Smooth muscle cell (in vitro differentiated cells): ENCODE results near the gene EVL. TPM values are rescaled to one million over a fixed set of nuclear protein-coding genes. Genes with fewer than 3 reads are reported as not detected.

ENCODE experiments used
- DNase-seq: peaks from one replicate; lab custom pipeline; 2025; ENCODE audit not compliant: unreplicated experiment; lab: John Stamatoyannopoulos, UW
- H2AFZ ChIP-seq: fragments of 200-600 bp; sonication (generic); 2 replicates; pipeline ENCODE4 v1.6.0; 2016; ENCODE audit warnings: antibody characterized with exemption, low read depth, mild to moderate bottlenecking
- H3F3A ChIP-seq: fragments of 200-600 bp; sonication (generic); 2 replicates; pipeline ENCODE4 v1.6.0; 2017; ENCODE audit warnings: antibody characterized with exemption, low read depth
- H3K27ac ChIP-seq: fragments of 200-600 bp; sonication (generic); 2 replicates; pipeline ENCODE4 v1.5.1; 2016; ENCODE audit warnings: low read depth, mild to moderate bottlenecking
- H3K27me3 ChIP-seq: fragments of 200-600 bp; sonication (generic); 2 replicates; pipeline ENCODE4 v1.6.1; 2016; ENCODE audit warnings: low read depth, mild to moderate bottlenecking
- H3K36me3 ChIP-seq: fragments of 200-600 bp; sonication (generic); 2 replicates; pipeline ENCODE4 v1.5.1; 2016; ENCODE audit warnings: low read depth
- H3K4me1 ChIP-seq: fragments of 200-600 bp; sonication (generic); 2 replicates; pipeline ENCODE4 v1.5.1; 2016; ENCODE audit warnings: low read depth
- H3K4me2 ChIP-seq: fragments of 200-600 bp; sonication (generic); 2 replicates; pipeline ENCODE4 v1.6.0; 2016; ENCODE audit warnings: mild to moderate bottlenecking
- H3K4me3 ChIP-seq: fragments of 200-600 bp; sonication (generic); 2 replicates; pipeline ENCODE4 v1.5.1; 2016; ENCODE audit warnings: mild to moderate bottlenecking
- H3K79me2 ChIP-seq: fragments of 200-600 bp; sonication (generic); 2 replicates; pipeline ENCODE4 v1.6.0; 2016; ENCODE audit warnings: low read depth, mild to moderate bottlenecking
- H3K9ac ChIP-seq: fragments of 200-600 bp; sonication (generic); 2 replicates; pipeline ENCODE4 v1.6.0; 2016; ENCODE audit warnings: low read depth
- H3K9me3 ChIP-seq: fragments of 200-600 bp; sonication (generic); replicated peaks from 2 replicates; pipeline ENCODE4 v1.5.1; 2016; ENCODE audit warnings: low read depth
- H4K20me1 ChIP-seq: fragments of 200-600 bp; sonication (generic); 2 replicates; pipeline ENCODE4 v1.6.0; 2016; ENCODE audit warnings: low read depth
- CTCF ChIP-seq: fragments of 200-600 bp; sonication (generic); IDR thresholded peaks from 2 replicates; pipeline ENCODE4 v1.5.1; 2017; ENCODE audit warnings: borderline replicate concordance, mild to moderate bottlenecking, antibody characterized with exemption; ENCODE audit not compliant: insufficient read depth, poor library complexity, severe bottlenecking
- WGBS: methylation state at CpG from one replicate; pipeline ENCODE4 v1.1.7; 2016; ENCODE audit warnings: low lambda C conversion rate; 5-methylcytosine and 5-hydroxymethylcytosine counted together
- microRNA counts: library from miRNA; unstranded; fragments of <30 nt; microRNA quantifications from one replicate; lab custom pipeline; 2016
- microRNA-seq: library from miRNA; unstranded; fragments of <30 nt; microRNA quantifications from one replicate; pipeline ENCODE4, GENCODE V29; 2016; ENCODE audit warnings: borderline number of aligned reads
- polyA plus RNA-seq: library from polyadenylated mRNA; unstranded; fragments of >200 nt; fragmentation: Nextera tagmentation; extraction: Ambion mirVana; gene quantifications from 2 replicates; pipeline ENCODE4 v1.2.1, GENCODE V29; 2016
- small RNA-seq: library from RNA; depleted of rRNA; stranded (forward); fragments of <200 nt; gene quantifications from one replicate; pipeline ENCODE3, GENCODE V24; 2014
- total RNA-seq: library from RNA; depleted of rRNA; stranded (reverse); fragments of >200 nt; gene quantifications from 2 replicates; pipeline ENCODE4 v1.2.3, GENCODE V29; 2014

Gene EVL
- total and polyA plus RNA-seq, 2 experiments from 2014 or later = 19.5 to 26.3 TPM

GRCh38 chr14:100192250-100192671 lies 127.0 kb downstream of the EVL start:
- H3K4me1 ChIP-seq = peaks cover 10% of the 10 kb centered on the region
- no peaks in the 10 kb centered on the region for H3K9me3 ChIP-seq
- H3K79me2 ChIP-seq = no peaks in the 10 kb centered on the region
- peak overlapping the region; percentile 43 for H3K4me3 ChIP-seq
- 91% methylated on average over 13 of the region's 21 CpGs for WGBS
- no peak for TF ChIP-seq CTCF
- H2AFZ ChIP-seq = peak overlapping the region; percentile 41
- no peaks in the 10 kb centered on the region for H4K20me1 ChIP-seq
- peak overlapping the region; percentile 28 for H3K27ac ChIP-seq
- no peak for DNase-seq
- H3K27me3 ChIP-seq = no peaks in the 10 kb centered on the region
- peak overlapping the region; percentile 44 for H3K9ac ChIP-seq
- H3K36me3 ChIP-seq = no peaks in the 10 kb centered on the region
- peak overlapping the region; percentile 85 for H3K4me2 ChIP-seq
- H3F3A ChIP-seq = peaks cover 4% of the 10 kb centered on the region

GRCh38 chr14:100192672-100193416 lies 127.6 kb downstream of the EVL start:
- Histone ChIP-seq H3K4me2 (peak overlapping the region; percentile 85), H3K27me3 (no peaks in the 10 kb centered on the region), H3K4me1 (peaks cover 10% of the 10 kb centered on the region), H3K79me2 (no peaks in the 10 kb centered on the region), H3K4me3 (peak overlapping the region; percentile 47), H3K9ac (peak overlapping the region; percentile 44), H3K36me3 (no peaks in the 10 kb centered on the region), H3K9me3 (no peaks in the 10 kb centered on the region), H3F3A (peaks cover 4% of the 10 kb centered on the region), H4K20me1 (no peaks in the 10 kb centered on the region), H2AFZ (peak overlapping the region; percentile 97), H3K27ac (peak overlapping the region; percentile 28)
- peak; percentile 98 for DNase-seq
- 3% methylated on average over 52 of the region's 62 CpGs for WGBS
- peak; percentile 84 for TF ChIP-seq CTCF

MicroRNA genes within 50 kb of the gene (microRNA counts, 767-probe panel; counts per million panel counts)
- microRNA hsa-miR-151b (lab: Ali Mortazavi, UCI) (183 counts per million), microRNA hsa-miR-342-3p (lab: Ali Mortazavi, UCI) (8,398 counts per million, percentile 60 among the panel's probes with 10 or more counts), microRNA hsa-miR-342-5p (lab: Ali Mortazavi, UCI) (183 counts per million)

Small RNA genes within 50 kb of the gene (microRNA-seq; reads per million reads assigned to microRNA genes)
- 16.9 reads per million, percentile 23 among the genes with 10 or more reads in this experiment for gene MIR151B
- gene MIR342 = 1,924 reads per million, percentile 84 among the genes with 10 or more reads in this experiment

Small RNA genes within 50 kb of the gene (small RNA-seq; reads per million reads assigned to genes)
- gene MIR151B = 1.1 reads per million, percentile 32 among the genes with 10 or more reads in this experiment
- 48.6 reads per million, percentile 96 among the genes with 10 or more reads in this experiment for gene MIR342

Other genes with a start within 250 kb of the EVL start
- gene DEGS2, start 94.2 kb downstream of the EVL start, total RNA-seq = 0.40 and 0.45 TPM in 2 replicates
- 0.61 and 0.83 TPM in 2 replicates for gene DEGS2, start 94.2 kb downstream of the EVL start, polyA plus RNA-seq
- 48.7 and 53.3 TPM in 2 replicates for gene YY1, start 173.7 kb downstream of the EVL start, total RNA-seq
- 28.2 and 35.2 TPM in 2 replicates for gene YY1, start 173.7 kb downstream of the EVL start, polyA plus RNA-seq
- gene SLC25A29, start 241.0 kb downstream of the EVL start, total RNA-seq = 19.9 and 27.5 TPM in 2 replicates
- 24.9 and 31.8 TPM in 2 replicates for gene SLC25A29, start 241.0 kb downstream of the EVL start, polyA plus RNA-seq